T-helper 1 cell treated with Interleukin-12 subunit alpha and Interleukin-12 subunit beta and Interleukin-4 antibody, amounts not matched to agents 30 μg/mL and 1 μg/mL, for 36 hours (primary cell): ENCODE results near the gene NLRC5.
"Not testable (repeated sequence)": the region's sequence is repeated elsewhere in the genome, so short reads cannot be mapped to it uniquely, and the experiment has no call there.

ENCODE experiments used
- H3K27ac Mint-ChIP-seq: one replicate; pipeline ENCODE4 v1.8.0; 2021; ENCODE audit warnings: mild to moderate bottlenecking, mixed read lengths
- H3K27me3 Mint-ChIP-seq: one replicate; pipeline ENCODE4 v1.8.0; 2021; ENCODE audit warnings: low read depth, mixed read lengths
- H3K36me3 Mint-ChIP-seq: one replicate; pipeline ENCODE4 v1.8.0; 2021; ENCODE audit warnings: low read depth, mixed read lengths
- H3K4me1 Mint-ChIP-seq: one replicate; pipeline ENCODE4 v1.8.0; 2021; ENCODE audit warnings: low read depth, mixed read lengths
- H3K4me3 Mint-ChIP-seq: one replicate; pipeline ENCODE4 v1.8.0; 2021; ENCODE audit warnings: mild to moderate bottlenecking, moderate library complexity, mixed read lengths
- H3K9me3 Mint-ChIP-seq: one replicate; pipeline ENCODE4 v1.8.0; 2021; ENCODE audit warnings: mixed read lengths

Gene NLRC5

GRCh38 chr16:56998352-56998751 is 9.0 kb downstream of the NLRC5 start:
- H3K36me3 Mint-ChIP-seq = peaks cover 50% of the 10 kb centered on the region
- H3K27ac Mint-ChIP-seq = peak overlapping the region; percentile 52
- H3K27me3 Mint-ChIP-seq = no peaks in the 10 kb centered on the region
- H3K4me3 Mint-ChIP-seq = peak overlapping the region; percentile 23
- no peaks in the 10 kb centered on the region for H3K9me3 Mint-ChIP-seq
- peaks cover 67% of the 10 kb centered on the region for H3K4me1 Mint-ChIP-seq

- H3K4me1 Mint-ChIP-seq = peaks cover 67% of the 10 kb centered on the region
- H3K27ac Mint-ChIP-seq = peak overlapping the region; percentile 80
- peaks cover 50% of the 10 kb centered on the region for H3K36me3 Mint-ChIP-seq
- H3K9me3 Mint-ChIP-seq = no peaks in the 10 kb centered on the region
- H3K4me3 Mint-ChIP-seq = peak overlapping the region; percentile 51
- no peaks in the 10 kb centered on the region for H3K27me3 Mint-ChIP-seq
Observed at GRCh38 chr16:56998861-56999260, 9.5 kb downstream of the NLRC5 start.

GRCh38 chr16:56999409-57000270 is 10.3 kb downstream of the NLRC5 start:
- Mint-ChIP-seq H3K4me3 (peak overlapping the region; percentile 51), H3K27ac (peak overlapping the region; percentile 80), H3K9me3 (no peaks in the 10 kb centered on the region), H3K27me3 (no peaks in the 10 kb centered on the region), H3K36me3 (peaks cover 51% of the 10 kb centered on the region), H3K4me1 (peaks cover 65% of the 10 kb centered on the region)

DNA sequence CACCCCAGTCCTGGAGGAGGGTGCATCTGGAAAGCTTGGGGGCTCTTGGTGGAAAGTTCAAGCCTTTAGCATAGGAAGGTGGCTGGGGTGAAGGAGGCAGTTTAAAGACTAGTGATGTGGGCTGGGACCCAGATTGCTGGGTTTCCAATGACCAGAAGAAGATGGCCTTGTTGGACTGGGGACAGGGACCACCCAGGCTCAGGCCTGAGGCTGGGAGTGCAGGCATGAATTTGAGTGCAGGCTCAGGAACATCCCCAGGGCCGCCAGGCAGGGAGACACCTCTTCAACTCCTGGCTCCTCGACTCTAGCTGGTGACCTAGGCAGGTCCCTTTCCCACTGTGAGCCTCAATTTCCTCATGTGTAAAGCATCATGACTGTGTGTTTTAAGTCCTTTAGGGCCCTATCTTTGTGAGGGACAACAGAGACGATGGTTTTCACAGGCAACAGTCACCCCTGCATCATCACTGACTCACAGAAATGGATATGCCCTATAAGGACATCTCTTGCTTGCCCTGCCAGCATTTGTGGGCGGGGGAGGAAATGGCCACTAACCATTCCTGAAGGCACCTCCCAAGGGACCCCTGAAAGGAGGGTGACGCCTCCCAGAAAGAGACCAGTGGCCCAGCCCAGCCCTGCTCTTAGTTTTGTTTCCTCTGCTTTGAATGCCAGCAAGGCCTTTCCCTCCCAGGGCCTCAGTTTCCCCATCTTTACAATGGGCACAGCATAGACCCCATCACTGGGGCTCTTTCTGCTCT is 11.1 kb downstream of the NLRC5 start:
- Mint-ChIP-seq H3K9me3 (no peaks in the 10 kb centered on the region), H3K27me3 (no peaks in the 10 kb centered on the region), H3K36me3 (peaks cover 57% of the 10 kb centered on the region), H3K4me3 (peak overlapping the region; percentile 40), H3K27ac (peak overlapping the region; percentile 80), H3K4me1 (peaks cover 66% of the 10 kb centered on the region)

GRCh38 chr16:57001026-57001679 is 11.8 kb downstream of the NLRC5 start:
- Mint-ChIP-seq H3K36me3 (peaks cover 54% of the 10 kb centered on the region), H3K9me3 (no peaks in the 10 kb centered on the region), H3K27ac (peak overlapping the region; percentile 80), H3K4me1 (peaks cover 64% of the 10 kb centered on the region), H3K27me3 (no peaks in the 10 kb centered on the region), H3K4me3 (no peak overlapping the region)

DNA sequence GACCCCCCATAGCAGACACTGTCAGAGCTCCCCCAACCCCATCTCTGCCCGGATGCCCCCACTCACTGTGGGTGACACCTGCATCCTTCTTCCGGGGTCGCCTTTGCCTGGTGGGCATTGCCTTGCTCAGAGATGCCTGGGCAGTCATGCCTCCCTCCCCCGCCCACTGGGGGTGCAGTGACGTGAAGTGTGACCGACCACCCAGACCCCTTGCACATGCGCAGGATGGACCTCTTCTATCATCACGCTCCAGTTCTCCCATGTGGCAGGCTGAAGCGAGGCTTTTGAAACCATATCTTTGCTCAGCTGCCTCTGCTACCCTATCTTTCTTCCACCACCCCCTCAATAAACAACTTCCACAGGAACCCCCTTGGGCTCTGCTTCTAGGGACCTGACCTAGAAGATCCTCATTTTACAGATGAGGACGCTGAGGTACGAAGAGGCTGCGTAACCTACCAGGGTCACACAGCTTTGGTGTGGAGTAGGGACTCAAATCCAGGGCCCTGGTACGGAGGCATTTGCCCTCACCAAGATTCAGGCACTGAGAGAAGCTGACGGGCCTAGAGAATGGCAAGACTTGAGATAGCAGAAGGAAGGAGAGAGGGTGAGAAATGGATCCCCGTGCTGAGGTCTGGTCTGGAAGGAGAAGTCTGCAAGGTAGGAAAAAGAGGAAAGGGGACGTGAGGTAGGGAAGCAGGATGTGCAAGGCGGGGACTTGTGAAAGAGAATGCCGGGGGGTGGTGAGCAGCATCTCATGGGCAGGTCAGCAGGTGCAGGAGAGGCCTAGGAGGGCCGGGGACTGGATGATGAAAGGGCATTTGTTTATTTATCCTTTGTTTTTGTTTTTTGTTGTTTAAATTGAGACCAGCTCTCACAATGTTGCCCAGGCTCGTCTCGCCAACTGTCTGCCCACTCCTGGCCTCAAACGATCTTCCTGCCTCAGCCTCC is 14.4 kb downstream of the NLRC5 start:
- Mint-ChIP-seq H3K27ac (peak overlapping the region; percentile 0), H3K4me3 (no peak overlapping the region), H3K36me3 (peaks cover 50% of the 10 kb centered on the region)

DNA sequence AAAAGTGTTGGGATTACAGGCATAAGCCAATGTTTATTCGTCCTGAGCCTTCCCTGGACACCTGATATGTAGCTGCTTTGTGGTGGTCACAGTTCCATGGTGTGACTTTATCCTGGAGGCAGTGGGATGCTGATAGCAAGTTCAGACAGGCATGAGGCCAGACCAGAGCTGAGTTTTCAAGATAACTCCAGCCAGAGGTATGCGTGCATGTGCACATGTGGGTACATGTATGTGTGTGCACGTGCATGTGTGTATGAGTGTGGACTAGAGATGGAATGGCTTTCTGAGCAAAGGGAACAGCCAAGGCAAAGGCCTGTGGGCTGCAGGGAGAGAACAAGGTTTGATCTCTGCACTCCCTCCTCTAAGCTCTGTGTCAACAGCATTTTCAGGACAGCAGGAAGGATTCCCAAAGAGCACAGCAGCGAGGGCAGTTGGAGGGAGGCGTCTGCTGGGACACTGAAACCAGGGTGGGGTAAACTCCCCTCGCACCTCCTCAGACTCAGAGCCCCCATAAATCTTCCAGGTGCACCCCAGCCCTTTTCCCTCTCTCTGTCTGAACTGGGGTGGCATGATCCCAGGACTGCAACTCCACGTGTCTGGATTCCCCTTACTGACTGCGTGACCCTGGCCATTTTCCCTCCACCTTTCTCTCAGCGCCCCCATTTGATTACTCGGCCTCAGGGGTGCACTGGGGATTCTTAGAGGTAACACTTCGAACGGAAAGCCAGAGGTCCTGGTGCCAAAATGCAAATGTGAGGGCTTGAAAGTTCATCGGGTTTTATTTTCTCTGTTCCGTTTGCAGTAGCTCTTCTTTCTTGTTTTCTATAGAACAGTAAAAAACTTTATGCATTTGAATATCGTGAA is 15.3 kb downstream of the NLRC5 start:
- peaks cover 47% of the 10 kb centered on the region for H3K36me3 Mint-ChIP-seq
- H3K9me3 Mint-ChIP-seq = no peaks in the 10 kb centered on the region
- H3K27me3 Mint-ChIP-seq = no peaks in the 10 kb centered on the region
- peaks cover 44% of the 10 kb centered on the region for H3K4me1 Mint-ChIP-seq
- peak overlapping the region; percentile 49 for H3K27ac Mint-ChIP-seq
- peak overlapping the region; percentile 13 for H3K4me3 Mint-ChIP-seq

More for the DNA sequence above, 14.4 kb downstream of the NLRC5 start:
- H3K9me3 Mint-ChIP-seq = no peaks in the 10 kb centered on the region
- peaks cover 51% of the 10 kb centered on the region for H3K4me1 Mint-ChIP-seq
- no peaks in the 10 kb centered on the region for H3K27me3 Mint-ChIP-seq

DNA sequence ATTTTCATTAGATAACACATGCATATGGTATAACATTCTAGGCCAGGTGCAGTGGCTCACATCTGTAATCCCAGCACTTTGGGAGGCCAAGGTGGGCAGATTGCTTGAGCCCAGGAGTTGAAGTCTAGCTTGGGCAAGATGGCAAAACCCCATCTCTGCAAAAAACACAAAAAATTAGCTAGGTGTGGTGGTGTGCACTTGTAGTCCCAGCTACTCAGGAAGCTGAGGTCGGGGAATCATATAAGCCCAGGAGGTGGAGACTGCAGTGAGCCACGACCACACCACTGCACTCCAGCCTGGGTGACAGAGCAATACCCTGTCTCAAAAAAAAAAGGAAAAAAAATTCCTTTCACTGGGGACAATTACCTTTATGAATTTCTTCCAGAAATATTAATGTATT is 16.2 kb downstream of the NLRC5 start:
- not testable (repeated sequence) for H3K9me3 Mint-ChIP-seq, H3K27ac Mint-ChIP-seq, H3K27me3 Mint-ChIP-seq, H3K4me3 Mint-ChIP-seq
- peaks cover 41% of the 10 kb centered on the region for H3K4me1 Mint-ChIP-seq
- H3K36me3 Mint-ChIP-seq = peaks cover 51% of the 10 kb centered on the region

DNA sequence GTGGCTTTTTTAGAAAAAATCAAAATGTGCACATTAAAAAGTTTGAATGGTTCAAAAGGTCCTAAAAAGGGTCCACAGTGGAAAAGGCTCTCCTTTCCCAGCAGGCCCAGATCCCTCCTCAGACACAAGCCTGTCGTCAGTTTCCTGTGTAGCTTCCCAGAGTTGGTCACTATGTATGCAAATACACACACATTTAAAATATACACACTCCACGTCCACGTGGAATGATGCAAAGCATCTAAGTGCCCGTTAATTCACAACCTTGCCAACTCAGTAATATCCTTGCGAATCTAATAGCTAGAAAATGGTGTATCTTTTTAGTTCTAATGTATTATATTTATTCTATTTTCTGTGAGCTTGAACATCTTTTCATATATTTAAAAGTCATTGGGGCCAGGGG is 17.7 kb downstream of the NLRC5 start:
- Mint-ChIP-seq H3K4me3 (no peak overlapping the region), H3K36me3 (peaks cover 50% of the 10 kb centered on the region), H3K9me3 (no peaks in the 10 kb centered on the region), H3K27me3 (no peaks in the 10 kb centered on the region), H3K27ac (no peak overlapping the region), H3K4me1 (peaks cover 41% of the 10 kb centered on the region)

- Mint-ChIP-seq H3K36me3 (peaks cover 51% of the 10 kb centered on the region), H3K9me3 (no peaks in the 10 kb centered on the region), H3K4me3 (no peak overlapping the region), H3K27ac (no peak overlapping the region), H3K27me3 (no peaks in the 10 kb centered on the region), H3K4me1 (peaks cover 46% of the 10 kb centered on the region)
Observed at GRCh38 chr16:57007530-57007929, 18.2 kb downstream of the NLRC5 start.

DNA sequence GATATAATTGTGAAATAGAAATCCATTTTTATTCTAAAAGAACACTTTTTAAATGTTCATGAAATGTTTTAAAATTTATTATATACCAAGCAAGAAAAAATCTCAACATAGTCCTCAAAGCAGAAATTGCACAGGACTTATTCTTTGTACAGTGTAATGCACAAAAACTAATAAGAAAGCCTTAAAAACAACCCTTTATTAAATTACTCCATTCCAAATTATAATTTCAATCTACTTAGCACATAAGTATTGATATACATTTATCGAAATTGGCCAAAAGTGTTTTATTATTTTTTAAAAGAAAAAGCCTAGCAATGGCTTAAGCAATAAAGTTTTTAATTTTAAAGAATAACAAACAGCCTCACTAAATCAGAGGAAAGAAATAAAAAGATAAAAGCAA is 19.1 kb downstream of the NLRC5 start:
- H3K4me3 Mint-ChIP-seq = no peak overlapping the region
- H3K27me3 Mint-ChIP-seq = no peaks in the 10 kb centered on the region
- peak overlapping the region; percentile 15 for H3K27ac Mint-ChIP-seq
- no peaks in the 10 kb centered on the region for H3K9me3 Mint-ChIP-seq
- H3K4me1 Mint-ChIP-seq = peaks cover 51% of the 10 kb centered on the region
- H3K36me3 Mint-ChIP-seq = peaks cover 46% of the 10 kb centered on the region

GRCh38 chr16:57009643-57010170 is 20.4 kb downstream of the NLRC5 start:
- peak overlapping the region; percentile 77 for H3K27ac Mint-ChIP-seq
- peak overlapping the region; percentile 8 for H3K4me3 Mint-ChIP-seq
- H3K4me1 Mint-ChIP-seq = peaks cover 55% of the 10 kb centered on the region
- no peaks in the 10 kb centered on the region for H3K27me3 Mint-ChIP-seq
- H3K9me3 Mint-ChIP-seq = no peaks in the 10 kb centered on the region
- H3K36me3 Mint-ChIP-seq = peaks cover 42% of the 10 kb centered on the region

GRCh38 chr16:57012353-57012752 is 23.0 kb downstream of the NLRC5 start:
- Mint-ChIP-seq H3K4me3 (no peak overlapping the region), H3K9me3 (no peaks in the 10 kb centered on the region), H3K27ac (peak overlapping the region; percentile 35), H3K4me1 (peaks cover 54% of the 10 kb centered on the region), H3K27me3 (no peaks in the 10 kb centered on the region), H3K36me3 (peaks cover 39% of the 10 kb centered on the region)
